Effector CD4-positive, alpha-beta T cell (primary cell): ENCODE results near the gene C17orf114.

Experiments used
- DNase-seq: peaks from one replicate; pipeline ENCODE4 v3.0.0-alpha.2; 2020

C17orf114 gene

DNA sequence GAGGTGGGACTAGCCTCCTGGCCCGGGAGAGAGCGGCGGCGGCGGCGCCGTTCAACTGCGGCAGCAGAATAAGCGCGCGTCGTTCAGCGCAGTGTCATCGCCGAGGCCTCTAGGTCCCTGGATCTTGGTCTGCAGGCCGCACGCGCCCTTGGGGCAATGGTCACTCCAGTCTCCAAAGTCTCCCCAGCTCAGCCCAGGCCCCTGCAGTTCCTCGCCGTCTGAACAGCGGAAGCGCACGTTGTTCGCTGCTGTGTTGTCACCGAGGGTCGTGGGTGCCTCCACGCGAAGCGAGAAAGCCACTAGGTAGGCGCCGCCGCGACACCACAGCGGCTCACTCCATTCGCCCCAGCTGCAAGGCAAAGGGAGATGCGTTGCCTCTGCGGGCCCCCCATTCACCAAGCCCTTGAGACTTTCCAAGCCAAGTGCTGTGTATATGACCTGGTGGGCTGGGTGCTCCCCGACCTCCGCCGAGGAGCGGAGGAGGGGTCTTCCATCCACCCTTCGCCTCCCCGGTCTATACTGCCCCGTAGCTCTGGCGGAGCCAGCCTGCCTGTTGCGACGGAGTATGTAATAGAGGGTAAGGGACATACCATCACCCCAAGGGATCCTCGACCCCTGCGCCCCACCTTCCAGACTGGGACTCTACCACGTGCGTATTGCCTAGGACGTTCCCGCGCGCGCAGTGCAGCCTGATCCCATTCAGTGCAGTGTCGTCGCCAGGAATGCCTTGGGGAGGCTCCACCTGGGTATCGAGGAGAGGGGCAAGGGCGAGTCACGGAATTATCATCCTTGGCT is 16.6 kb downstream of the C17orf114 start:
- no peak for DNase-seq

DNA sequence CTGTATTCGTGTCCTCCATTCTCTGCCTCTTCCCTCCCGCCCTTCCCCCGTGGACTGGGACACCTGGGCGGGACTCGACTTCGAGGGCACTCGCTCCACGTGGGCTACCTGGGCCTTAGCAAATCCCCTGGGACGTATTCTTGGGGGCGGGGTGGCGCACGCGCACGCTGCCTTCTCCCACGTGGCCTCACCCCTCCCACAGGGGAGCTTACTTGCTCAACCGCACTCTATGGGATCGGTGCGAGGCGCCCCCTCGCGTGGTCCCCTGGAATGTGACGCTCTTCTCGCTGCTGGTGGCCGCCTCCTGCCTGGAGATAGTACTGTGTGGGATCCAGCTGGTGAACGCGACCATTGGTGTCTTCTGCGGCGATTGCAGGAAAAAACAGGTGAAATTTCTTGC is 19.5 kb downstream of the C17orf114 start:
- no peak for DNase-seq

DNA sequence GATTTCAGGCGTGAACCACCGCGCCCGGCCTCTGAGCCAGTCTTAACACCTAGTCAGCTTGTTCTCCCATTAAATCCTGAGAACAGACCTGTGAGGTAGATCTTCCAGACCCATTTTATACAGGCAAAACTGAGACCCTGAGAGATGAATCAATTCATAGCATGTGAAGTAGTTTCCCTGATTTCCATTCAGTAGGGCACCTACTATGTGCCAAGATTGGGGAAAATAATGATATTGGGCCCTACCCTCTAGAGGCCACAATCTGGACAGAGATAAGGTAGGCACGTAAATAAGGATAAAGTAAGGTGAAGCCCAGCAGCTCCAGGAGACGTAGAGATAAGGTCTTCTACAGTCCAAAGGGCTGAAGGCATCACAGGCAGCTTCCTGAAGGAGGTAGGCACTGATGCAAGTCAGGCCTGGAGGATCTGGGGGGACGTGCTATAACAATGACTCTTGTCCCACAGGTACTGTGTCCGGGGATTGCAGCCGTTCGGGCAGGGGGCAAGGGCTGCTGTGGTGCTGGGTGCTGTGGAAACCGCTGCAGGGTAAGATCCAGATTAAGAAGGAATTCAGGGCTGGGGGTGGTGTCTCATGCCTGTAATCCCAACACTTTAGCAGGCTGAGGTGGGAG is 21.7 kb downstream of the C17orf114 start:
- DNase-seq = no peak

DNA sequence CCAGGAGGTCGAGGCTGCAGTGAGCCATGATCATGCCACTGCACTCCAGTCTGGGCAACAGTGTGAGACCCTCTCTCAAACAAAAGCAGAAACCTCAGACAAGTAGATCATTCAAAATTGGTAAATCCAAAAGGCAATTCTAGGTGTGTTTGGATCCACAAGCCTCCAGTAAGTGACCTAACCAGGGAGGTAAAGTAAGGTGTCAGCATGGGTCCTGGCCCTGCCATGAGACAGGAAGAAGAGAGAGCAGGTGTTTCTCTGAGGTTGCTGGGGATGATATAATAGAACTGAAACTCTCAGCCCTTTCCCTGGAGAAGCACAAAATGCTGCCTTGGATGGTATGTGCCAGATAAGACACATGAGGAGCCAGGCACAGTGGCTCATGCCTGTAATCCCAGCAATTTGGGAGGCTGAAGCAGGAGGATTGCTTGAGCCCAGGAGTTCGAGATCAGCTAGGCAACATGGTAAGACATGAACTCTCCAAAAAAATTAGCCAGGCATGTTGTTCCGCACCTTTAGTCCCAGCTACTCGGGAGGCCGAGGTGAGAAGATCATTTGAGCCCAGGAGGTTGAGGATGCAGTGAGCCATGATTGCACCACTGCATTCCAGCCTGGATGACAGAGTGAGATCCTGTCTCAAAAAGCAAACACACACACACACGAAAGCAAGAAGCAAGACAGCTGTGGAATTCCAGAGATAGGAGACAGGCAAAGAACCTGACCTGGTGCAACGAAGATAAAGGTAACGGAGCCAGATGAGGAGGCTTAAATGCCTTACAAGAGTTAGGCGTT is 24.0 kb downstream of the C17orf114 start:
- DNase-seq = no peak

DNA sequence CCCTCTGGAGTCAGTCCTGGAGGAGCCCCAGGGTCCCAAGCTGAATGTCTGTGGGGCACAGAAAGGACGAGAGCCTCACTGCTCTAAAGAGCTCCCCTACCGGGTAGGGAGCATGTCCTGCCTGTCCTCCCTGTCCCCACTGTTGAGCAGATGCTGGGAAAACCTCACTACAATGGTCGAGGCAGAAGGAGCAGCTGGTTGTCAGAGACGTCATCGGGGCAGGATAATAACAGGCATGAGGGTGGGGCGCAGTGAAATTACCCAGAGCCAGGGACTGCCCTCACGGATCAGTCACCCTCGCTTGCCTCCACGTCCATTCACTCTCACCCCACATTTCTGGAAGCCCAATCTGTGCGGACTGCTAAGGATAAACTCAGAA is 29.9 kb downstream of the C17orf114 start:
- no peak for DNase-seq

DNA sequence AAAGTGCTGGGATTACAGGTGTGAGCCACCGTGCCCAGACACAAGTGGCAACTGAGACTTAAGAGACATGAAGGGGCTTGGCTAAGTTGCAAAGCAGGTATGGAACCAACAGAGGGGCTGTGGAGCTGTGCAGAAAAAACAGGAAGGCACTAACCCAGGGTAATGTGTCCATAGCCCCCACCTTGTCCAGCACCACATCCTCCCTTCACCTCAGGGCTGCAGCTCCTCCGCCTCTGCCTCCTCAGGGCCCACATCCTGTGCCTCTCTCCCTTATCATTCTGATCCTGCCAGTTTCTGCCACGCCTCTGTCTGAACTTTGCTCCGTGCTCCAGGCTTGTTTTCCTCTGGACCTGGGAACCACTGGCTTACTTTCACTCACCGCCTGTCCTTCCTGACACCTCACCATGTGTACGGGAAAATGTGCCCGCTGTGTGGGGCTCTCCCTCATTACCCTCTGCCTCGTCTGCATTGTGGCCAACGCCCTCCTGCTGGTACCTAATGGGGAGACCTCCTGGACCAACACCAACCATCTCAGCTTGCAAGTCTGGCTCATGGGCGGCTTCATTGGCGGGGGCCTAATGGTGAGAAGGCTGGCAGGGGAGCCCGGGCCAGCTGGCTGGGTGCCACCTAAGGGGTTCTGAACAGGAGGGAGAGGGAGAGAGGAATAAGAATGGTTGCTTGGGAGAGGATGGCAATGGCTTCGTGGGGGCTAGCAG is 30.5 kb downstream of the C17orf114 start, which contains the start of gene TM4SF5:
Gene TM4SF5 (plus strand): TSS at position 368 of the 716 bp plus-strand sequence. CDS start 37 bp downstream, at position 405.
- DNase-seq = no peak

DNA sequence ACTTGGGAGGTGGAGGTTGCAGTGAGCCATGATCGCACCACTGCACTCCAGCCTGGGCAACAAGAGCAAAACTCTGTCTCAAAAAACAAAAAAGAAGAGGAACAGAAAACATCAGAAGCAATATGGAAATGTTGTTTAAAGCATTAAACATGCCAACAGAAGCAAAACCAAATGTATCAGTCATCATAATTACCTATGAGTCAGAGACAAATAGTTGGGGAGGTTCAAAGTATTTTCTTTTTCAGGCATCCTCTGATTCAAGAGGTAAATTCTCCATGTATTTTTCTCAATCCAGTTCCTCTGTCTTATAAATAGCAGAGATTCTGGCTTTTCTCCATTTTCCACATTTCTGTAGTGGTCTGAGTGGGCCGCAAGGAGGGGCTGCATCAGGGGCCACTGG is 32.5 kb downstream of the C17orf114 start:
- no peak for DNase-seq

DNA sequence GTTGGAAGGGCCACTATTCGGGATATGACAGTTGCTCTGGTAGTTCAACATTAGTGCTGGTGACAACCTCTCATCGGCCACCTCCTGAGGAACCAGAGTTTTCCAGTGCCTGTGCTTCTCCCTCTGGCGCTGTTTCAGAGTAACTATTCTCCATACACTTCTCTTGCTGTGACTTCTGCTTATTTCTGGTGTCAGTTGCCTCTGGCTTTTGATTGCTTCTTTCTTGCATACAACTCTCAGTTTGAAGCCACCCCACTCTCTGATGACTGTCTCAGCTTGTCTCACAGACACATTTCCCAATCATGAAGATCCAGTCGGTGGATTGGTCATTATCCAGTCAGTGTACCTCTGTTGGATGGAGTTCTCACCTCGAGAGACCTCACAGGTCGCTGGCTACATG is 33.8 kb downstream of the C17orf114 start:
- DNase-seq = no peak

DNA sequence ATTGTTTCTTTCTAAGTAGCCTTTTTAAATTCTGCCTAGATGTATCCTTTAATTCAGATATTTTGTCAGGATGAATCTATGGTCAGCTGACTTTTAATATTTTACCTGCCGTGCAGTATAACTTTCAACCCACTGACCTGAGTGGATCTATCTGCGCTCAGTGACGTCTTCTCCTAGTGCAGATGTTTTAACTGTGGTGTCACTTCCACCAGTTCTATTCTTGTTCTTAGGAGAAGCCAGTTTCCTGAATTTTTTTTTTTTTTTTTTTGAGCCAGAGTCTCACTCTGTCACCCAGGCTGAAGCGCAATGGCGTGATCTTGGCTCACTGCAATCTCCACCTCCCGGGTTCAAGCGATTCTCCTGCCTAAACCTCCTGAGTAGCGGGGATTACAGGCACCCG is 35.4 kb downstream of the C17orf114 start:
- DNase-seq = no peak

DNA sequence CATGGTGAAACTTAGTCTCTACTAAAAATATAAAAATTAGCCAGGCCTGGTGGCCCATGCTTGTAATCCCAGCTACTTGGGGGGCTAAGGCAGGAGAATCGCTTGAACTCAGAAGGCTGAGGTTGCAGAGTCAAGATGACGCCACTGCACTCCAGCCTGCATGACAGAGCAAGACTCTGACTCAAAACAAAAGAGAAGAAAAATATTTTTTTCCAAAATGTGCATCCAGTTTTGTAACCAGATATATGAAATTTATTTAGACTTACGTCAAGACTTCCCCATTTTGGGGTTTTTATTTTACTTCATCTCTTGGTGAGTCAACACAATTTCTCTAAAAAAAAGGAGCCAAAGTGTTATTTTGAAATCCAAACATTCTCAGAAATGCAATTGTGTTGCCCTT is 35.9 kb downstream of the C17orf114 start:
- DNase-seq = no peak

DNA sequence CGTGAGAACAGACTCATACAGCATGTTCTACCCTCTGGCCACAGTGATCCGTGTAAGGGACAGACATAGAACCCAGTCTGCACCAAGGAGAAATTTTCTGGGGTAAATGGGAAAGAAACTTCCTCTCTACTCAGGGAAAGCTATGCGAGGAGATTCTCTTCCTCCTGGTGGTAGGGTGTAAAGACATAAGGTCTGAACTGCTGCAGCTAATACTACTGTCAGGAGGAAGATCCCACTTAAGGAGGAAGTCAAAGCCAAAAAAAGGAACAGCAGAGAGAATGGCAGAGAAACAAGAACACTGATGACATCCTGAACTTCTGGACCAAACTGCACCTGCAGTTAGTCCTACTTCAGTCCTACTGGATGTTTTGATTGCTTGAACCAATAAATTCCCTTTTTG is 37.5 kb downstream of the C17orf114 start:
- DNase-seq = no peak

DNA sequence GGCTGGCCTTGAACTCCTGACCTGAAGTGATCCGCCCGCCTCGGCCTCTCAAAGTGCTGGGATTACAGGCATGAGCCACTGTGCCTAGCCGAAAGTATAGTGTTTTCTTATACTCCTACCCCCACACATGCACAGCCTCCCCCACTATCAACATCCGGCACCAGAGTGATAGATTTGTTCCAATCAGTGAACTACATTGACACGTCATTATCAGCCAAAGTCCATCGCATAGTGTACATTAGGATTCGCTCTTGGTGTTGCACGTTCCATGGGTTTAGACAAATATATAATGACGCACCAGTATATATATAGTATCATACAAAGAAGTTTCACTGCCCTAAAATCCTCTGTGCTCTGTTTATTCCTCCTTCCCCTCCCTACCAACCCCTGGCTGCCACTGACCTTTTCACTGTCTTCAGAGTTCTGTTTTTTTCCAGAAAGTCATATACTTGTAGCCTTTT is 42.3 kb downstream of the C17orf114 start:
- no peak for DNase-seq

DNA sequence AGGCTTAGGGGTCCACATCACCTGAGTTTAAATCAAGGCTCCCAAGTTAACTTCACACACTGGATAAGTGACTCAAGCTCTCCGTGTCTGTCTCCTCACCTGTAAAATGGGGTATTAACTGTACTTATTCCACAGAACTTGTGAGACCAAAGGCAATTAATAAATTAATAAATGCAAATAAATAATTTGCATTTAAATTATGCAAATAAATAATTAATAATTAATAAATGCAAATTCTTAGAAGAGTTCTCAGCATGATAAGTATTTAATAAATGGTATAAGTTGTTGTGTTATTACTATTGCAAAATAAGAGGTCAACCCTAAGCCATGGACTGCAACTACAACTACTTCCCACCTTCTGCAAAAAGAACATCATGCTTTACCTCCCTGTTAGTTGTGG is 48.7 kb downstream of the C17orf114 start:
- no peak for DNase-seq

DNA sequence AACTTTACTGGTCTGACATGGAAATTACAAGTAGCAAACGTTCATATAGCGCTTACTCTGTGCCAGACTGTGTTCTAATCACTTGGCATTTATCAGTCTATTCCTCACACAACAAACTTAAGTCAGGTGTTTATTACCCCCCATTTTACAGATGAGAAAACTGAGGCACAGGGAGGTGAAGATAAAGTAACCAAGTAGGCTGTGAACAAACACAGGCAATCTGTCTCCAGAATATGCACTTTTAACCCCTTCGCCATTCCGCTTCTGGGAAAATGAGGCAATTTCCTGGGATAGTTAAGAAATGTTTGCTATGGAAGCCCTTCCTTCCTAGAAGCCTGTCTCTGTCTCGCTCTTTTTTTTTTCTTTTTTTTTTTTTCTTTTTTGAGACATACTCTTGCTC is 50.2 kb downstream of the C17orf114 start:
- no peak for DNase-seq
